Nephron (organoid): ENCODE data around the gene RERE.

Experiments used
- H3K27ac Mint-ChIP-seq, 3 experiments: 2 replicates each; pipeline ENCODE4 v1.8.0; 2020; ENCODE audit warnings: mixed read lengths in 3 of 3, mild to moderate bottlenecking in 2 of 3, moderate library complexity in 1 of 3
- H3K27me3 Mint-ChIP-seq: 2 replicates; pipeline ENCODE4 v1.8.0; 2021; ENCODE audit warnings: low read depth, mild to moderate bottlenecking, moderate library complexity, mixed read lengths
- H3K36me3 Mint-ChIP-seq: 2 replicates; pipeline ENCODE4 v1.8.0; 2020; ENCODE audit warnings: low read depth, mixed read lengths
- H3K4me1 Mint-ChIP-seq: 2 replicates; pipeline ENCODE4 v1.8.0; 2020; ENCODE audit warnings: mixed read lengths
- H3K4me3 Mint-ChIP-seq, 3 experiments: 2 replicates each; pipeline ENCODE4 v1.8.0; 2020; ENCODE audit warnings: mild to moderate bottlenecking in 3 of 3, mixed read lengths in 3 of 3, moderate library complexity in 2 of 3
- H3K9me3 Mint-ChIP-seq: 2 replicates; pipeline ENCODE4 v1.8.0; 2020; ENCODE audit warnings: mixed read lengths
- CTCF ChIP-seq, 3 experiments: fragments of 200-600 bp; sonication (generic); IDR thresholded peaks; one replicate each; pipeline ENCODE4 v1.5.0; 2021; ENCODE audit warnings: antibody characterized with exemption in 3 of 3; ENCODE audit not compliant: unreplicated experiment in 3 of 3

Gene RERE

DNA sequence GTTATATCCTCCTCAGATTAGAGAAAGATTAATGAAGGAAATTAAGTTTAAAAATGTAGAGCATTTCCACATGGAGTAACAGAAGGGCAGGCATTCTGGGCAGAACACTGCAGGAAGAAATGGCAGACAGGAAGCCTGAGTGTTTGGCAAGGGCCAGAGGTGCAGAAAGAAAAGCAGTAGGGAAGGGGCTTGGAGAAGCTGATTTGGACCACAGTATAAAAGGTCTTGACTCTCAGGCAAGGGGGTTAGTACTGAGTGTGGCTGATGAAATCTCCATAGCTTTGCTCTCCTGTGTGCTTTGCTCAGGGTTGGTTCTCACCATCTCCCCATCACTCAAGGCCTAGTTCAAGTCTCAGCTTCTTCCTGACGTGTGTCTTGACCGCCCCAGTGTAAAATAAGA lies 419.4 kb downstream of the RERE start:
- no peak for TF ChIP-seq CTCF (IDR thresholded peaks at IDR 0.05; ENCODE audit: unreplicated experiment in 3 of 3)
- Mint-ChIP-seq H3K4me1 (peaks cover 66% of the 10 kb centered on the region), H3K27ac (peak overlapping the region; percentile 62 to 77 (median 74)), H3K36me3 (peaks cover 61% of the 10 kb centered on the region), H3K27me3 (no peaks in the 10 kb centered on the region), H3K9me3 (no peaks in the 10 kb centered on the region), H3K4me3 (no peak overlapping the region)

DNA sequence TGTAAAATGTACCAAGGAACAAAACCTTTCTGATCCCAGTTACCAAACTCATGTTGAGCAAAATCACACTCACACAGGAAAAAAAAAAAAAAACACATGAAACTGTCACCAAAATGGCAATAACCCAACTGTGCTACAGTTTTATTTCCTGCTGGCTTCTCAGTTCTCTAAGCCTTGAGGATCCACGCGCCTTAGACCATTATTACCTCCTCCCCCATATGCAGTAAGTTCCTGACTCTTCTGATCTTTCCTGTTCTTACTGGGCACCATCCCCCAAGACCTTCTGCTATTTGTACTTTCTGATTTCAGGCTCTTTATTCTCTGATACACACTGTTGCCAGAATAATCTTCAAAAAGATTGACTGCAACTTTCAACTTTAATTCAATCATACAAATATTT lies 419.9 kb downstream of the RERE start:
- TF ChIP-seq CTCF (IDR thresholded peaks at IDR 0.05; ENCODE audit: unreplicated experiment in 3 of 3), result no peak
- H3K27me3 Mint-ChIP-seq, result no peaks in the 10 kb centered on the region
- H3K4me3 Mint-ChIP-seq, result peak overlapping the region in 1 of 3 experiments; percentile 21
- H3K27ac Mint-ChIP-seq, result peak overlapping the region; percentile 62 to 77 (median 74)
- peaks cover 63% of the 10 kb centered on the region for H3K36me3 Mint-ChIP-seq
- peaks cover 70% of the 10 kb centered on the region for H3K4me1 Mint-ChIP-seq
- no peaks in the 10 kb centered on the region for H3K9me3 Mint-ChIP-seq

GRCh38 chr1:8396786-8397406 lies 420.5 kb downstream of the RERE start:
- no peaks in the 10 kb centered on the region for H3K9me3 Mint-ChIP-seq

DNA sequence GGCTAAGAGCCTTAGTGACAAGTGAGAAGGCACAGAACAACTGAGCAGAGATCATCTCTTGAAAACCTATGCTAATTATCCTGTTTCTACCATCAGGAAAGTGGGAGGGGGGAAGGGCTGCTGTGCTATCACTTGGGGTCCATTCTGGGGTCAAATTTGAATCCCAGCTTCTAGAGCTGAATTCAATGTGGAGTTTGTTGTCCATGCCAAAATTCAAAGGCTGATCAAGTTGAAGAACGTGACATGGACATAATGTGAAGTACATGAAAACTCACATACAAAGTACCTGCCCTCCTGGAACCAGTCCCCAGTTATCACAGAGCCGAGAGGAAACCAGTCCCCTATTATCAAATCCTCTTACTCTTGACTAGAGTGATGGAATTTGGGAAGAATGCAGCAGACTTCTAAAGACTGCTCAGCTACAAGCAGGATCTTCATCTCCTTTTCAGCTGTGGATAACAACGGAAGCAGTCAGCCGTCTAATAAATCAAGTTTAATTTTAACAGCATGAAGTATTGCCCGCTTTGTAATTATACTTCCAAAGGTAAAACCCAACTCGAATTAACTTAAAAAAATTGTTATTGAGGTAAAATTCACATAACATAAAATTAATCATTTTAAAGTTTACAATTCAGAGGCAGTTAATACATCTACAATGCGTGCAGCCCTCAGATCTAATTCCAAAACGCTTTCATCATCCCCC lies 421.2 kb downstream of the RERE start:
- H3K27ac Mint-ChIP-seq, result peak overlapping the region; percentile 62 to 77 (median 74)
- TF ChIP-seq CTCF (IDR thresholded peaks at IDR 0.05; ENCODE audit: unreplicated experiment in 3 of 3), result no peak
- no peaks in the 10 kb centered on the region for H3K27me3 Mint-ChIP-seq
- H3K9me3 Mint-ChIP-seq, result no peaks in the 10 kb centered on the region
- H3K4me1 Mint-ChIP-seq, result peaks cover 72% of the 10 kb centered on the region
- H3K36me3 Mint-ChIP-seq, result peaks cover 63% of the 10 kb centered on the region
- H3K4me3 Mint-ChIP-seq, result peak overlapping the region in 1 of 3 experiments; percentile 8

More at GRCh38 chr1:8396786-8397406, 420.5 kb downstream of the RERE start:
- Mint-ChIP-seq H3K4me1 (peaks cover 70% of the 10 kb centered on the region), H3K27ac (peak overlapping the region; percentile 62 to 77 (median 74)), H3K36me3 (peaks cover 60% of the 10 kb centered on the region), H3K4me3 (peak overlapping the region in 1 of 3 experiments; percentile 16), H3K27me3 (no peaks in the 10 kb centered on the region)
- TF ChIP-seq CTCF (IDR thresholded peaks at IDR 0.05; ENCODE audit: unreplicated experiment in 3 of 3), result no peak

DNA sequence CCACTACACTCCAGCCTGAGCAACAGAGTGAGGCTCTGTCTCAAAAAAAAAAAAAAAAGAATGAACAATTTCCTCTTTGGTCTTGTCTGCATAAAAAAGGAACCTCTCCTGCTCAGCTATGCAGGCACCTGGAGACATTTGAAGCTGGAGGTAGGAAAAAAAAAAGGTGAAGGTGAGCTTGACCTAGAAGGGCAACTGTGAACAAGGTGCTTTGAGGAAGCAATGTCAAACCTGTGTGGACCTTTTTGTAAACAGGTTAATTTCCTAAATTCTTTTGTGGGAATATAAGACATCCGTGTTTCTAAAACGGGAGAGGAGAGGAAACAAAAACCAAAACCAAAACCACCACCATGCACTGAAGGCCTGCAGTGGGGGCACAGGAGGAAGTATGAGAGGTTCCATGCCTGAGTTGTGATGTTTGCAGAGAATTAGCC lies 422.0 kb downstream of the RERE start:
- Mint-ChIP-seq H3K9me3 (no peaks in the 10 kb centered on the region), H3K36me3 (peaks cover 67% of the 10 kb centered on the region), H3K4me3 (no peak overlapping the region), H3K27me3 (no peaks in the 10 kb centered on the region), H3K4me1 (peaks cover 79% of the 10 kb centered on the region), H3K27ac (peak overlapping the region; percentile 62 to 77 (median 74))
- no peak for TF ChIP-seq CTCF (IDR thresholded peaks at IDR 0.05; ENCODE audit: unreplicated experiment in 3 of 3)
